GM18909 (cell line): ENCODE measurements around the gene ARHGAP6.
"Not testable (repeated sequence)": the region's sequence is repeated elsewhere in the genome, so short reads cannot be mapped to it uniquely, and the experiment has no call there.

ENCODE experiments used
- ATAC-seq: cut with Tn5 transposase; IDR thresholded peaks from one replicate; pipeline ENCODE4 v1.9.1; 2021; ENCODE audit warnings: mild to moderate bottlenecking; ENCODE audit not compliant: unreplicated experiment, poor library complexity

The ARHGAP6 gene

DNA sequence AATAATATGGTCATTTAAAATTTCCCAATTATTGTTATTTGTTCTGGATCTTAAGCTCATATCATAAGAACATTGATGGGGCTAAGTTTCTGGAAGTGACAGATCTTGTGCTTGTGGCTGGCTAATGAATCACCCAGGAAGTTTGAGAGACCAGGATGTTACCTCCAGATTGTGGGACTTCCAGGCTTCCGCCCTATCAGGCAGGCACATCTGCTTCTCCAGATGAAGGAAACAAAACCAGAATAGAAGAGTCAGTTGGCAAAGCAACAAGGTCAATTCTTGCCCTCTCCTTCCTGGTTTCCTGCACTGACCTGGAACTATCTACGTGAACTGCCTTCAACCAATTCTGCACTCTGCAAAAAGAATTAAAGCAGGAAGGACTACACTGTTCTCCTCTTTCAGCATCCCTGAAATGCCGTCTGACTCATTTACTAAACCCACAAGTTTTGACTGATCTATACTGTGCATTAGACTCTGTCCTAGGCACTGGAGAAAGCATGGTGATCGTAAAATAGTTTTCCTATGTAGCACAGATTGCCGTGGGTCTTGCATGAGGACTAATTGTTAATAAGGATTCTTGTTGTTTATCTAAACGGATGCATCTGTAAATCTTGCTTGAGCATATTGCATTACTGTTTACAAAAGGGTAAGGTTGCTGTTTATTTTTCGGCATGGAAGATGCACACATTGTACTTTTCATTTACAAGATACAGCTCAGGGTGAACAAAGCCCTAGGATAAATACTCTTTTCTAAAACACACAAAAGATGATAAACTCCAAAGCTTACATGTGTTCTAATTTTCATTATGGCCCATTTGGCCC, 297.9 kb downstream of the ARHGAP6 start:
- ATAC-seq = no peak

DNA sequence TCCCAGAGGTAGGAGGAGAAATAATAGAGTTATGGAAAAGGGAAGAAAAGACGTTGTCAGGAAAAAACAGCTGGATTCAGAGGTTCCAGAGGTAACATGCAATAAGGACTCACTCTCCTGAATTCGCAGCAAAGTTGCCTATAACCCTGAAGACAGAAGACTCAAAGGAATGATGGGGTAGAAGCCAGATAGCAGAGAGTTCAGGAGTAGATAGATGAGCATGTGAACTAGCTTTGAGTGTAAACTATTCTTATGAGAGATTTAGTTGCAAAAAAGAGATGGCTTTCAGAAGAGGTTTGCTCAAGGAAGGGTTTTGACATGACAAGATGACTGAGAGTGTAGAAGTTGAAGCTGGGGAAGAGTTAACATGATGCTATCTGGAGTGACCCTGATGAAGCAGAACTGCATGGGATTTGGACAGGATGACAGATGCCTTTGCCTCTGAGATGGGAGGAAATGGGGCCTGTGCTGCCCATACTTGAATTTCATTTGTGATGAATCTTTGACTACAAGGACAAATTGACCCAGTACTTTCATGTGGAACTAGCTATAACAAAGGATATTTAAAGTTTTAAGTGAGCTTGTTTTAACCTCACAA, 298.6 kb downstream of the ARHGAP6 start:
- no peak for ATAC-seq

DNA sequence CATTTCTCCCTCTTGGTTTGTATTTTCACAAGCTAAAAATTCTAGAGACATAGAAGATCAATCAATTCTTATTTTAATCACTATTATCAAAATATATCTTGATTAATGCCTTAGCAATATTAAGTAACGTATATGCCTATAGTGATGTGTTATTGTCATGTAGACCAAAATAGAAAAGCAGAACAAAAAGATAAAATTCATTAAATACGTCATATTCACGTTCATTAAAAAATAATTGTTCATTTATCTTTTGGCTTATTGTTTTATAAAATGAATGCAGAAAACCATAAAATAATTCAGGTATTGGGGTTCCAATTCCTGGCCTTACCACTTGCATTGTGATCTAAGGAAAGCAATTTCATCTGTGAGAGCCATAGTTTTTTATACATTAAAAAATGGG, 300.3 kb downstream of the ARHGAP6 start:
- ATAC-seq = no peak

GRCh38 chrX:11364835-11365234, 300.9 kb downstream of the ARHGAP6 start:
- ATAC-seq = no peak

DNA sequence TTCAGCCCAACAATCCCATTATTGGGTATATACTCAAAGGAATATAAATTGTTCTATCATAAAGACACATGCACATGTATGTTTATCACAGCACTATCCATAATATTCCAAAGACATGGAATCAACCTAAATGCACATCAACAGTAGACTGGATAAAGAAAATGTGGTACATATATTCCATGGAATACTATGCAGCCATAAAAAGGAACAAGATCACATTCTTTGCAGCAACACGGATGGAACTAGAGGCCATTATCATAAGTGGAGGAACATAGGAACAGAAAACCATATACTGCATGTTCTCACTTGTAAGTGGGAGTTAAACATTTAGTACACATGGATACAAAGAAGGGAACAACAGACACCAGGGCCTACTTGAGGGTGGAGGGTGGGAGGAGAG, 301.9 kb downstream of the ARHGAP6 start:
- ATAC-seq = not testable (repeated sequence)

DNA sequence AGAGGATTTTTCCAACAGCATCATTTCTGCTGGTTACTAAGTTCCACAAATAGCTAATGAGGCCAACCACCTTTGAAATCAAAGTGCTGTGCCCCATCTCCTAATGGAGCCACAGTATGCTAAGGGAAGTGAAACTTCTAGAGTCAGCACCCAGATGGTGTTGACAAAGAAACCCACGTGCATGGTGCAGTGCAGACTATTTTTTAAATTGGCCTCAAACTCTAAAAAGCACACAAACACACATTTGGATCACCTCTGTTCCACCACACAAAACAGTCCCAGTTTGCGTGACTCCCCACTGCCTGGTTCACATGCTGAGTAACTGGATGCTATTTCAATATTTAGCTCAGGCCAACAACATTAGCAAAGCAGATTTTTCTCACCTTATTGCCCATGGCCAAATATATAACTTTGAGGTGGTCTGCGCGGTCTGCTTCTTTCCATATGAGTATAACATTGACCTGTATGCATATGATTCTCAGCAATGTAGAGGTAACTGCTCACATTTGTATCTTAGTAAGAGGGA, 302.6 kb downstream of the ARHGAP6 start:
- peak; percentile 97 for ATAC-seq

- ATAC-seq = not testable (repeated sequence)
Measured at GRCh38 chrX:11361666-11362065, 304.1 kb downstream of the ARHGAP6 start.

GRCh38 chrX:11355944-11356343, 309.8 kb downstream of the ARHGAP6 start:
- ATAC-seq = not testable (repeated sequence)

GRCh38 chrX:11355259-11355909, 310.3 kb downstream of the ARHGAP6 start:
- no peak for ATAC-seq

DNA sequence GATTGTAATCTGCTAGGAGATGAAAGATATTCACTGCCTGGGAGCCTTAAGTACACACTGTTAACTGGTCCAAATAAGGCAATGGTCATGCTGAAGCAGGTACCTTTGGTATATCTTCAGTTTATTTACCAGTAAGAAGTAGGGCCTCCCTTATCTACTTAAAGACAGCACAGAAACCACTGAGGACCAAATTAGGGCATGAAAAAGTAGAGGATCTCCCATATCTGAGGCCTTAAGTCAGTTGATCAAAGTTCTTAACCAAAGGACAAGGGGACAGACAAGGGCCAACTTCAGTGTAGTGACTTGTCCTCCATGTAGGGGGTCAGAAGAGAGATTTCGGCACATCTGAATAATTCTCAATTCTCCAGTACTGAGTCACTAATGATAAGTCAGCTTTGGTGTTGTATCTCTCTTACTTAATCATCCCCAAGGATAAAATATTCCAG, 313.4 kb downstream of the ARHGAP6 start:
- no peak for ATAC-seq

DNA sequence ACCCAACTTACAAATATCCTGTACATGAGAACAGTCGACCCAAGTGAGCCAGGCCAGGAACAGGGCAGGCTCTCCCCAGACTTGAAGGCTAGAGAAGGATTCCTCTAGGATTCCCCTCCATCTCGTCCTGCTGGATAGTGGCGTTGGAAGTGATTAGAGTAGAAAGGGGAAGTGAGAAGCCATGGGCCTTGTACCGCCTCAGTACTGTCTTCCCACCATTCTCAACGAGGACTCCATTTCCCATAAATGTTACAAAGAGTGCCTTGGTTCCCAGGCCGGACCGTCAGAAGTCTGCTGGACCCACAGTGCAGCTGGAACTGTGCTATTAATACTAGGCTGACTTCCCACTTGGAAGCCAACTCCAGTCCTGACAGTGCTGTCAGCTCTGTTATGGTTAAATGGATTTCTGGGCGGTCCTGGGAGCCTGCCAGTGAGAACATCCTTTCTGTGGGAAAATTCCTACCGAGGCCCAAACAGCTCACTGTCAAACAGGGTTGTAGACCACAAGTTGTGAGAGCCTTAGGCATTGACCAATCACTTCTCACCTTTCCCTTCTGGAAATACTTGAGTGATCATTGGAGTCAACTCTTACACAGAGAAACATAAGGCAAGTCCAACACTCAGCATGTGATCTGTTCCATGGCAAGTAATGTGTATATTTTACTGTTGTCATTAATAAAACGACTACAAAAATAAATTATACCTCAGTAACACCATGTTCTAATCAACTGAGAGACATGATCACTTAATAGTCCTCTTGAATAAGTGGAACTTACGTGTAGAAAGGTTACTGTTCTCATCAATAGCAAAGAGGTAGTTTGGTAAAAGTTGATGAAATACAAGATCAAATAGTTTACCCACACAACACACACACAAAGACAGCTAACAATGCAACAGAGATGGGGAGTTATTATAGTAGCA, 314.1 kb downstream of the ARHGAP6 start:
- ATAC-seq = peak; percentile 24

- ATAC-seq = no peak
Measured at GRCh38 chrX:11349661-11350337, 315.9 kb downstream of the ARHGAP6 start.

DNA sequence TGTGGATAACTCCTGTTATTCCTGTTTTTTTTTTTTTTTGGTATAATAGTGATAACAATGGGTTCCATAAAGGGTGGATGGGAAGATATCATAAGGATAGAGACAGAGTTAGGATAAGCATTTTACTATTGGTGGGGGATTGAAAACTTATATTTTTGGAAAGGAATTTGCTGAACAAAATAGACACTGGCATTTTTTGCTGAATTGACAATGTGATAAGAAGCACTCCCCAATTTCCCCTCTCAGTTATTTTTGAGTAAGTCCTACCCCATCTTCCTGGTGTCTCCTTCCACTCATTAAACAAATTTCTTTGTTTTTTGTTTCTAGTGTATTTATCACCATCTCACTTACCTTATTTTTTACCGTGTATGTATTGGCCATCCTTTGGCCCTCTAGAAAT, 316.7 kb downstream of the ARHGAP6 start:
- no peak for ATAC-seq

GRCh38 chrX:11347300-11347699, 318.4 kb downstream of the ARHGAP6 start:
- no peak for ATAC-seq

GRCh38 chrX:11346121-11346682, 319.5 kb downstream of the ARHGAP6 start:
- ATAC-seq = no peak

DNA sequence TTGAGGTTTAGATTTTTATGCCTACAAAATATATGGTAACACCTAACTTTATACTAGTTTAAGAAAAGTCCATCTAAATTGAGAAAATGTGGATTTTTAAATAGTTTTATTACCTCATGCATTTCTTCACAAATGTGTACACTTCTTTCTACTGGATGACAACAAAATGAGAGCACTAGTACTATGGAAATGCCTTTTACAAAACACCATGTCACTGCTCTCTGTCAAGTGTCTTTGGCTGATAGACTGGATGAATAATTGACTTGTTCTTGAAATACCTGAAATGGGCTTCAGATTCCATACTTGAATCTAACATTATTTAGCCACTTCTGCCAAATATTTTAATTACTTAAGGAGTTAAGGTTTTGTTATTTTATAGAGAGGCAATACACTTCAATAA, 323.0 kb downstream of the ARHGAP6 start:
- ATAC-seq = no peak

DNA sequence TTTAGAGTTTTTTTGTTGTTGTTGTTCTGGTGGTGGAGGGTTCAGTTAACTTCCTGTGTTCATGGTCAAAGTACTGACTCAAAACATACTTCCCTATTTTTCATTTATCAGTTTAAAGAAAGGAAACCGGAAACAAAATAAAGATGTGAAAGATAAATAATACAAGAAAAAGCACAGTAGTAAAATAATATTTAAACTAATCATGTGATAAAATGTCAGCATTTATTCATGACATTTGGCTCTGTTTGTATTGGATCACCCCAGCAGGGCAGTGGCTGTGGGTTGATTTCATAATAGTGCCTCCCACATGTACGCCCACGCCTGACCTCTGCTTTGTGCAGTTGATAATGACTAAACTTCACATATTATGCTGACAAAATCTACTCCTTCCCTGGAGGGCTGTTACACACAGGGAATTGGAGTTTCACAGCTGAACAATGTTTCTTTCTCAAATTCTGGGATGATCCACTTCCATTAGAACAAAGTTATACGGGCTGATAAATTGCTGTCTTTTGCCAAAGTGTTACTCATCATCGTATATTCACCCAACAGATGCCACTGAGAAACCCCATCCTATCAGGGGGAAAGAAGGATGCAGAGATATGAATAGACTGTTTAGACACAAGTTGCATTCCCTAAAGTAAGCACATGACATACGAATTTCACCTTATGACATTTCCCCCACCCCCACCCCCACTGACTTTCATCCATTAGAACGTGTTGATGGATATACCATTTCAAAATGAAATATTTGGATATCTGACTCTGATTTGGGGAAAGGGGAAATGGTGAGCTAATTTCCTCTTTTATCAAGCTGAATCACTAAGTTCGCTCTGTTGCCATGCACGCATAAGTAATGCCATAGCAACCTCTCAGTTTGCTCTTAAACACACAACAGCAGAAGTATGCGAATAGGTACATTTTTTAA, 324.2 kb downstream of the ARHGAP6 start:
- ATAC-seq = peak; percentile 82
